Measurements from ENCODE around the gene P4HTM.

Gene P4HTM

DNA sequence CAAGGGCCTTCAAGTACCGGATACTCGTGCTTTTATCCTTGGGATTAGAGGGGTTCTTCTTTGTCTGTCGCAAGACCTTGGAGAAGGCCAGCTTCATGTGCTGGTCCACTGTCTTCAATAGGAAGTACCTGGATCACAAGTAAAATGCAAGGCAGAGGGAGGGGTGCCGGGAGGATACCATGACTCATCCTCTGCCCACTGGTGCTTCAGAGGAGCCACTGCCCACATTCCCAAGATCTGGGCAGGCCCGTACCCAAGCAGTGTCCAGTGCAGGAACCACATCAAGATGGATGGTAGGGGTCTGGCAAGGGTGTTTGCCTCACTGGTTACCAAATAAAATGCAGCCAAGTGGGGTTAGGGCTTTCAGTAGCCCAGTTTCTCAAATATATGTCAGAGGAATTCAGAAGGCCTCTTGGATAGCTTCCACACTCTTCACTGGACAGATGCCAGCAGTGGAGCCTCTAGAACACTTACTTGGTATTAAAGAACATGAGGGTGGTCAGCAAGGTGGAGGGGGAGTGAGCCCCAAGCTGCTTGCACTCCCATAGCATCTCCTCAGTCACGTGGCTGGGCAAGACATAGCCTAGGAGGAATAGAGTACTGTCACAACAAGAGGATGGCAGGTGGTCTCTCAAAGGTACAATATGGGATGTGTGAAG, 42.7 kb downstream of the P4HTM start:
- in situ Hi-C loops (cut with HindIII; ENCODE audit: low sequenced_read_pairs) = no loop called here

DNA sequence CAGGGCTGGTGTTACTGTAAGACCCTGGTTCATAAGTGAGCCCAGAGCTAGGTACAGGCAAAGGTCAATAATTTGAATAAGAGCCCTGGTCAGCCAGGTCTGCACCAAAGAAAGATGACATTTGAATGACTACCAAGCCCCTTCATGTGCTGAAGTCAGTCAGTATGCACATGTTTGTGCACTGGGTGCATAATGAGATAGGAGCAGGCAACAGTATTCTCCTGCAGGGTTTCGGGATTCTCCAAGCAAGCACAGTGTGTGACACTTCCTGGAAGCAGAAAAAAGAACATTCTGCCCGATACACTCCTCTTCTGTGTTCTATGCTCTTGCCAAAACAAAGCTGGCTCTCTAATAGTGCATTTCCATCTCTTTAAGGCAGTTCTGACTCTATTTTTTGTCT, 44.6 kb downstream of the P4HTM start:
- H3K4me3 ChIP-seq (ENCODE audit: low read depth, low read length) = no peak overlapping the region
- in situ Hi-C loops (cut with HindIII; ENCODE audit: low sequenced_read_pairs) = no loop called here
- TF ChIP-seq, protein P1, sequence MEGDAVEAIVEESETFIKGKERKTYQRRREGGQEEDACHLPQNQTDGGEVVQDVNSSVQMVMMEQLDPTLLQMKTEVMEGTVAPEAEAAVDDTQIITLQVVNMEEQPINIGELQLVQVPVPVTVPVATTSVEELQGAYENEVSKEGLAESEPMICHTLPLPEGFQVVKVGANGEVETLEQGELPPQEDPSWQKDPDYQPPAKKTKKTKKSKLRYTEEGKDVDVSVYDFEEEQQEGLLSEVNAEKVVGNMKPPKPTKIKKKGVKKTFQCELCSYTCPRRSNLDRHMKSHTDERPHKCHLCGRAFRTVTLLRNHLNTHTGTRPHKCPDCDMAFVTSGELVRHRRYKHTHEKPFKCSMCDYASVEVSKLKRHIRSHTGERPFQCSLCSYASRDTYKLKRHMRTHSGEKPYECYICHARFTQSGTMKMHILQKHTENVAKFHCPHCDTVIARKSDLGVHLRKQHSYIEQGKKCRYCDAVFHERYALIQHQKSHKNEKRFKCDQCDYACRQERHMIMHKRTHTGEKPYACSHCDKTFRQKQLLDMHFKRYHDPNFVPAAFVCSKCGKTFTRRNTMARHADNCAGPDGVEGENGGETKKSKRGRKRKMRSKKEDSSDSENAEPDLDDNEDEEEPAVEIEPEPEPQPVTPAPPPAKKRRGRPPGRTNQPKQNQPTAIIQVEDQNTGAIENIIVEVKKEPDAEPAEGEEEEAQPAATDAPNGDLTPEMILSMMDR (IDR thresholded peaks at IDR 0.05; ENCODE audit: low read depth, low read length, missing control alignments) = no peak
- no peak for DNase-seq (ENCODE audit: low read depth)

More for the DNA sequence above, 42.7 kb downstream of the P4HTM start:
- TF ChIP-seq, protein P1 (IDR thresholded peaks at IDR 0.05; ENCODE audit: low read depth, low read length, missing control alignments) = no peak
- H3K4me3 ChIP-seq (ENCODE audit: low read depth, low read length) = no peak overlapping the region
- DNase-seq (ENCODE audit: low read depth) = no peak

DNA sequence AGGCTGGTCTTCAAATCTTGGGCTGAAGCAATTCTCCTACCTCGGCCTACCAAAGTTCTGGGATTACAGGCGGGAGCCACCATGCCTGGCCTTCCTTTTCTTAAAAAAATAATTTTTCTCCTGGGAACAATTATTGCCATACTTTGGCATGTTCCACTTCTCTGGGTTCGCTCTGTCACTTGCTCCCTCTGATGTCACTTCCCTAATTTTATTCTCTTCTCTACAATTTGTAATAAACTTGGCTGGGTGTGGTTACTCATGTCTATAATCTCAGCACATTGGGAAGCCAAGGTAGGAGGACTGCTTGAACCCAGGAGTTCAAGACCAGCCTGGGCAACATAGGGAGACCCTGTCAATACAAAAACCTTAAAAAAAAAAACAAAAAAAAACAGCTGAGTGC, 45.2 kb downstream of the P4HTM start:
- TF ChIP-seq, protein P1 (IDR thresholded peaks at IDR 0.05; ENCODE audit: low read depth, low read length, missing control alignments) = no peak
- no peak for DNase-seq (ENCODE audit: low read depth)
- H3K4me3 ChIP-seq (ENCODE audit: low read depth, low read length) = no peak overlapping the region
- in situ Hi-C loops (cut with HindIII; ENCODE audit: low sequenced_read_pairs) = no loop called here

DNA sequence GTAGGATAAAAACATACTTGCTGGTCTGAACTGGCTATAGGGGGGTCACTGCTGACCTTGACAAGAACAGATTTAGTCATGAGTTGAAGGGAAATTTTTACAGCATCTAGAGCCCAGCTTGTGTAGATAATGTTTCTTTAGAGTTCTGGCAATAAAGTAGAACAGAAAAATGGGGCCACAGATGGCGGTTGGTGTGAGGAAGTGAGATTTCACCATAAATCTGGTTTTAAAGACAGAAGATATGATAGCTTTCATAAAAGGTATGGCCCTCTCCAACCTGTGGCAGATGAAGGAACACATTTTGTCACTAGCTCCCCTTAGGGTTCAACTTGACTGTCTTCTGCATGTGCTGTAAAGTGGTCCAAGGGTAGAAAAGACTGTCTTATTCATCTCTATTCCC, 63.5 kb downstream of the P4HTM start:
- H3K4me3 ChIP-seq (ENCODE audit: low read depth, low read length) = no peak overlapping the region
- DNase-seq (ENCODE audit: low read depth) = no peak
- TF ChIP-seq, protein P1 (IDR thresholded peaks at IDR 0.05; ENCODE audit: low read depth, low read length, missing control alignments) = no peak
- in situ Hi-C loops (cut with HindIII; ENCODE audit: low sequenced_read_pairs) = no loop called here

DNA sequence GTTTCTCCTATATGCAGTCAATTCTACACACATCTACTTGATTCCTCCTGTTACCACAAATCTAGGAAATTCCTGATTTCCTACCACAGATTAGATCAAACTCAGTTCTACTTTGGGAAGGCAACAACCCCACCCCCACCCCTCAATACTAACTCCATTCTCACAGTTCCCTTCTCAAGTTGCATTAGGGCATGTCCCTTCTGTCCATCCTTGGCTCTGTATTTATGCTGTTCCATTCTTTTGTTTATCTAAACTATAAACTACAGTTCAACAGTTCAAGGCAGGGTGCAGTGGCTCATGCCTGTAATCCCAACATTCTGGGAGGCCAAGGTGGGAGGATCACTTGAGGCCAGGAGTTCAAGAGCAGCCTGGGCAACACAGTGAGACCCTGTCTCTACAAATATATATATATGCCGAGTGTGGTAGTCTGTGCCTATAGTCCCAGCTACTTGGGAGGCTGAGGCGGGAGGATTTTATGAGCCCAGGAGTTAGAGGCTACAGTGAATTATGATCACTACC, 64.4 kb downstream of the P4HTM start:
- no peak for DNase-seq (ENCODE audit: low read depth)
- TF ChIP-seq, protein P1 (IDR thresholded peaks at IDR 0.05; ENCODE audit: low read depth, low read length, missing control alignments) = no peak
- H3K4me3 ChIP-seq (ENCODE audit: low read depth, low read length) = no peak overlapping the region
- in situ Hi-C loops (cut with HindIII; ENCODE audit: low sequenced_read_pairs) = no loop called here
